ENCODE data around the gene SRD5A2.

SRD5A2 gene

GRCh38 chr2:31578316-31578715, 2.4 kb downstream of the SRD5A2 start:
- Histone ChIP-seq H3K9me3 (ENCODE audit: low read length) (no peaks in the 10 kb centered on the region), H4K20me1 (ENCODE audit: insufficient read depth, low read length) (no peaks in the 10 kb centered on the region), H3F3A (ENCODE audit: insufficient read depth, low read length) (no peaks in the 10 kb centered on the region), H3K27ac (ENCODE audit: low read depth, low read length, poor library complexity, severe bottlenecking) (no peak overlapping the region), H3K4me3 (ENCODE audit: low read depth, low read length, poor library complexity, severe bottlenecking) (no peak overlapping the region), H3K4me1 (ENCODE audit: insufficient read depth, low read length, severe bottlenecking) (no peaks in the 10 kb centered on the region), H3K4me2 (ENCODE audit: low read length) (no peak overlapping the region), H3K9ac (ENCODE audit: low read length) (no peak overlapping the region), H3K36me3 (ENCODE audit: insufficient read depth, low read length) (no peaks in the 10 kb centered on the region), H3K9me2 (ENCODE audit: low read depth, low read length) (no peaks in the 10 kb centered on the region), H3K27me3 (ENCODE audit: insufficient read depth, low read length) (no peaks in the 10 kb centered on the region), H3K79me2 (ENCODE audit: insufficient read depth, low read length) (no peaks in the 10 kb centered on the region), H2AFZ (ENCODE audit: low read length) (no peak overlapping the region)
- TF ChIP-seq, protein P1, sequence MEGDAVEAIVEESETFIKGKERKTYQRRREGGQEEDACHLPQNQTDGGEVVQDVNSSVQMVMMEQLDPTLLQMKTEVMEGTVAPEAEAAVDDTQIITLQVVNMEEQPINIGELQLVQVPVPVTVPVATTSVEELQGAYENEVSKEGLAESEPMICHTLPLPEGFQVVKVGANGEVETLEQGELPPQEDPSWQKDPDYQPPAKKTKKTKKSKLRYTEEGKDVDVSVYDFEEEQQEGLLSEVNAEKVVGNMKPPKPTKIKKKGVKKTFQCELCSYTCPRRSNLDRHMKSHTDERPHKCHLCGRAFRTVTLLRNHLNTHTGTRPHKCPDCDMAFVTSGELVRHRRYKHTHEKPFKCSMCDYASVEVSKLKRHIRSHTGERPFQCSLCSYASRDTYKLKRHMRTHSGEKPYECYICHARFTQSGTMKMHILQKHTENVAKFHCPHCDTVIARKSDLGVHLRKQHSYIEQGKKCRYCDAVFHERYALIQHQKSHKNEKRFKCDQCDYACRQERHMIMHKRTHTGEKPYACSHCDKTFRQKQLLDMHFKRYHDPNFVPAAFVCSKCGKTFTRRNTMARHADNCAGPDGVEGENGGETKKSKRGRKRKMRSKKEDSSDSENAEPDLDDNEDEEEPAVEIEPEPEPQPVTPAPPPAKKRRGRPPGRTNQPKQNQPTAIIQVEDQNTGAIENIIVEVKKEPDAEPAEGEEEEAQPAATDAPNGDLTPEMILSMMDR (IDR thresholded peaks at IDR 0.05; ENCODE audit: low read length): no peak
- TF ChIP-seq EZH2 (IDR thresholded peaks at IDR 0.05; ENCODE audit: borderline replicate concordance, low read length): no peak

DNA sequence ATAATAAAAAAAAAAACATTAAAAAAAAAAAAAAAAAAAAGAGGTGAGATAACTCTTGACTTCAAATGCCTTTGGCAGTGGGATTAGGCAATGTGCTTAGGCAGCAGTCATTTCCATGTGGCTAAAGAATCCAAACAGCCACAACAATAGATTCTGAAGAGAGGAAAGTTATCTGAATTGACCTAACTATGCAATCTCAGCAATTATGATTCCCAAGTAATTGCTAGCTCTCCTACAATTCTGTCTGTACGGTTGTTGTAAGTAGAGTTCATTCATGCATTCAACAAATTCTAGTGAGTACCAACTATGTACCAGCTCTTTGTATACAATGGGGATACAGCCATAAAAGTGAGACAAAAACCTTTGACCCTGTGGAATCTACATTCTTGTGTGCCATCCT, 3.6 kb downstream of the SRD5A2 start:
- no peaks in the 10 kb centered on the region for H3K9me2 ChIP-seq (ENCODE audit: low read depth, low read length)
- H2AFZ ChIP-seq (ENCODE audit: low read length): no peak overlapping the region
- no peaks in the 10 kb centered on the region for H3K36me3 ChIP-seq (ENCODE audit: insufficient read depth, low read length)
- no peaks in the 10 kb centered on the region for H3K4me1 ChIP-seq (ENCODE audit: insufficient read depth, low read length, severe bottlenecking)
- H3K9ac ChIP-seq (ENCODE audit: low read length): no peak overlapping the region
- no peaks in the 10 kb centered on the region for H4K20me1 ChIP-seq (ENCODE audit: insufficient read depth, low read length)
- H3K27me3 ChIP-seq (ENCODE audit: insufficient read depth, low read length): no peaks in the 10 kb centered on the region
- TF ChIP-seq EZH2 (IDR thresholded peaks at IDR 0.05; ENCODE audit: borderline replicate concordance, low read length): no peak
- TF ChIP-seq, protein P1 (IDR thresholded peaks at IDR 0.05; ENCODE audit: low read length): no peak
- no peaks in the 10 kb centered on the region for H3F3A ChIP-seq (ENCODE audit: insufficient read depth, low read length)
- H3K27ac ChIP-seq (ENCODE audit: low read depth, low read length, poor library complexity, severe bottlenecking): no peak overlapping the region
- H3K9me3 ChIP-seq (ENCODE audit: low read length): no peaks in the 10 kb centered on the region
- H3K4me3 ChIP-seq (ENCODE audit: low read depth, low read length, poor library complexity, severe bottlenecking): no peak overlapping the region
- H3K79me2 ChIP-seq (ENCODE audit: insufficient read depth, low read length): no peaks in the 10 kb centered on the region
- H3K4me2 ChIP-seq (ENCODE audit: low read length): no peak overlapping the region

DNA sequence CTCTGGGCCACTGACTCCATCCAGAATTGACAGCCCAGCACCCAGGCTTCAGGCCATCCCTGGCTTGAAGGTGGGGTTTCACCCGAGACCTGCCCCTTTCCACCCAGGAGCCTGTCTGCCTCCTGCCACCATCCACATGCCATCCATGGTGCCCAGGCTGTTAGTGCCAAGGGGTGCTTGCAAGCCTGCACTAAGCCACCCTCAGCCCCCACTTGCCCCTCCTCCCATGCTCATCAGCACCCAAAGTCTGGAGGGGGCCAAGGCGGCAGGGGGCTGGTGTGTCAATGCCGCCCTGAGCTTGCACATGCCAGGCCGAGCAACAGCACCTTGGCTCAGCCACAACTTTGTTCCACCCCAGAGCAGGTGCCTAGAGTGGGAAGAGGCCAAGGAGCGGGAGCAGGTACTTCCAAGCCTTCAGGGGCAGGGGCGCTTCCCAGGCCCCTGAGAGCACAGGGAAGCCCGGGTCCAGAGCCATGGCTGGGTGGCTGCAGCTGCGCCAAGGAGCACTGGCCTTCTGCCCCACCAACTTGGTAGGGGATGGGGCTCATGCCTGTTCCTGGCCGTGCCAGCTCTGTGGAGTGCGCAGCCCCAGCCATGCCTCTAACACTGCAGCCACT, 12.0 kb downstream of the SRD5A2 start:
- Histone ChIP-seq H3K9me3 (ENCODE audit: low read length) (no peaks in the 10 kb centered on the region), H3K4me3 (ENCODE audit: low read depth, low read length, poor library complexity, severe bottlenecking) (no peak overlapping the region), H2AFZ (ENCODE audit: low read length) (no peak overlapping the region), H3K27me3 (ENCODE audit: insufficient read depth, low read length) (no peaks in the 10 kb centered on the region), H4K20me1 (ENCODE audit: insufficient read depth, low read length) (no peaks in the 10 kb centered on the region), H3K79me2 (ENCODE audit: insufficient read depth, low read length) (no peaks in the 10 kb centered on the region), H3K4me1 (ENCODE audit: insufficient read depth, low read length, severe bottlenecking) (no peaks in the 10 kb centered on the region), H3K36me3 (ENCODE audit: insufficient read depth, low read length) (no peaks in the 10 kb centered on the region), H3K9ac (ENCODE audit: low read length) (no peak overlapping the region), H3K9me2 (ENCODE audit: low read depth, low read length) (no peaks in the 10 kb centered on the region), H3K4me2 (ENCODE audit: low read length) (no peak overlapping the region), H3F3A (ENCODE audit: insufficient read depth, low read length) (no peaks in the 10 kb centered on the region), H3K27ac (ENCODE audit: low read depth, low read length, poor library complexity, severe bottlenecking) (no peak overlapping the region)
- TF ChIP-seq EZH2 (IDR thresholded peaks at IDR 0.05; ENCODE audit: borderline replicate concordance, low read length): no peak
- TF ChIP-seq, protein P1 (IDR thresholded peaks at IDR 0.05; ENCODE audit: low read length): no peak

Measured in OCI-LY1 (cell line).